MG63 (cell line): ENCODE results near the gene KLHL5. TPM values are rescaled to one million over a fixed set of nuclear protein-coding genes. Genes with fewer than 3 reads are reported as not detected.
A peak's percentile ranks its signal among the peaks of the same experiment; 100 is the strongest.

Experiments used
- DNase-seq: peaks from one replicate; pipeline ENCODE4 v3.0.0-alpha.2; 2020
- H3K27me3 ChIP-seq: fragments of 250-450 bp; sonication (Bioruptor Pico); 2 replicates; pipeline ENCODE4 v1.5.1; 2020; ENCODE audit warnings: mild to moderate bottlenecking, moderate library complexity
- H3K36me3 ChIP-seq: fragments of 250-450 bp; sonication (Bioruptor Pico); 2 replicates; pipeline ENCODE4 v1.5.1; 2020; ENCODE audit warnings: mild to moderate bottlenecking, moderate library complexity
- H3K4me3 ChIP-seq: fragments of 250-450 bp; sonication (Bioruptor Pico); 2 replicates; pipeline ENCODE4 v1.5.1; 2020; ENCODE audit warnings: mild to moderate bottlenecking, moderate library complexity
- H3K9me3 ChIP-seq: fragments of 250-450 bp; sonication (Bioruptor Pico); 2 replicates; pipeline ENCODE4 v1.5.1; 2020; ENCODE audit warnings: mild to moderate bottlenecking, moderate library complexity
- total RNA-seq: library from RNA; depleted of rRNA; stranded (reverse); fragments of >200 nt; shearing (Covaris generic); gene quantifications from 2 replicates; pipeline ENCODE4 v1.2.3, GENCODE V29; 2014; ENCODE audit warnings: low replicate concordance

The KLHL5 gene
- total RNA-seq, 1 experiment from 2014 or later, result 50.8 TPM

DNA sequence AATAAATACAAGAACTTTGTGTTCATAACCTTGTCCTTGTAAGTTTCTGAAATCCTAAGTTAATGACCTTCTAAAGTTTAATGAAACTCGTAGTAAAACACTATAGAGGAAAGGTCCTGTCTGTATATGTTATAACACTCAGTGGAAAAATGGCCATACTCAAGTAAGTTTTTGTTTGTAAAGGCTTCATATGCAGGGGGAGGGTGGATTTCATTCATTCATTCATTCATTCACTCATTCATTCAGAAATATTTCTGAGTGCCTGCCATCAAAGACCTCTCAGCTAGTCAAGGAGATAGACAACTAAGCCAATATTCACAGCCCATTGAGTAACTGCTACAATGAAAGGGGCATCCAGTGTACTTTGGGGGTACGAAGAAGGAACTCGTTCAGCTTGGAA is 22.9 kb upstream of the KLHL5 start:
- Histone ChIP-seq H3K4me3 (no peak overlapping the region), H3K9me3 (no peaks in the 10 kb centered on the region), H3K36me3 (no peaks in the 10 kb centered on the region), H3K27me3 (no peaks in the 10 kb centered on the region)
- DNase-seq, result no peak

DNA sequence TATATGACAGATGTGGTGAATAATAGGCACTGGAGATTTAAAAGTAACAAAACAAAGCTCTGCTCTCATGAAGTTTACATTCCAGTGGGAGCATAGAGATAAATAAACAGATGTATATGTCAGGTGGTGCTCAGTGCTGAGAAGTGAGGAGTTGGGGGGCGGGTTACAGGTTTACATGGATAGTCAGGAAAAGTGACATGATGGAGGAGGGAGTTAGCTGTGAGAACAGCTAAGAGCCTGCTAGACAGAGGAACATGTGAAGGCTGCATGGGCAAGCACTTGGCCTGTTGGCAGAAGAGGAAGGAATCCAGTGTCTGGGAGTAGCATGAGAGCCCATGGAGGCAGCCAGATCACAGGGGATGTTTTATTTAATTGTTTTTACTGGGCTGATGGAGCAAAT is 19.7 kb upstream of the KLHL5 start:
- DNase-seq, result peak; percentile 31

DNA sequence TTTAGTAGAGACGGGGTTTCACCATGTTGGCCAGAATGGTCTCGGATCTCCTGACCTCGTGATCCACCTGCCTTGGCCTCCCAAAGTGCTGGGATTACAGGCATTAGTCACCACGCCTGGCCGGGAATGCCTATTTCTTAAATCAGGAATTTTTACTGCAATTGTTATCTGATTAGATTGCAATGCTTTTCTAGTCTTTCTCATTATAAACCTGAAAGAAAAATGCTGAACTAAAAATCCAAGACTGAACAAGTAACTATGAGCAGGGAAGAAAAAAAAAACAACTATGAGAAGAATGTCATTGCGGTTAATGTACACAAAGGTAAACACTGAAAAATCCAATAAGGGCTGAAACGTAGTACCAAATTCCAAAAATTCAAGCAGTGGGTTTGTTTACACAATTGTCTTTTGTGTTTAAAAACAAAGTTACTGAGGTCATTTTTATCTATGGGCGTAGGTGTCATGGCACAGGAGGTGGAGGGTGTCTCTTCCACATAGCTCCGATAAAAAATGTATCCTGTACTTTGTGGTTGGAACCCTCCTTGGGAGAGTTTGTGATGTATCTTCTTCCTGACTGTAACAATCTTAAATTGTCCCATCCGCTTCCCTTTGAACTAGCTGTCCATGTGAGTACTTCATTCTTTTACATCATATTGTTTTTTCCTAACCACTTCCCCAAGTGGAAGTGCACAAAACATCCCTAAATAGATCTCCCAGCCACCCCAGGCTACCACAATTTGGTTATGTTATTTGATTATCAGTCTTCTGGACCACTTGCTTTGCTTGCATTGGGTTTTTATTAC is 18.8 kb upstream of the KLHL5 start:
- DNase-seq, result peak; percentile 39
- Histone ChIP-seq H3K9me3 (no peaks in the 10 kb centered on the region), H3K27me3 (no peaks in the 10 kb centered on the region), H3K36me3 (no peaks in the 10 kb centered on the region), H3K4me3 (peak overlapping the region; percentile 53)

More for the DNA sequence above, 19.7 kb upstream of the KLHL5 start:
- no peak overlapping the region for H3K4me3 ChIP-seq
- H3K27me3 ChIP-seq, result no peaks in the 10 kb centered on the region
- no peaks in the 10 kb centered on the region for H3K36me3 ChIP-seq
- H3K9me3 ChIP-seq, result no peaks in the 10 kb centered on the region

DNA sequence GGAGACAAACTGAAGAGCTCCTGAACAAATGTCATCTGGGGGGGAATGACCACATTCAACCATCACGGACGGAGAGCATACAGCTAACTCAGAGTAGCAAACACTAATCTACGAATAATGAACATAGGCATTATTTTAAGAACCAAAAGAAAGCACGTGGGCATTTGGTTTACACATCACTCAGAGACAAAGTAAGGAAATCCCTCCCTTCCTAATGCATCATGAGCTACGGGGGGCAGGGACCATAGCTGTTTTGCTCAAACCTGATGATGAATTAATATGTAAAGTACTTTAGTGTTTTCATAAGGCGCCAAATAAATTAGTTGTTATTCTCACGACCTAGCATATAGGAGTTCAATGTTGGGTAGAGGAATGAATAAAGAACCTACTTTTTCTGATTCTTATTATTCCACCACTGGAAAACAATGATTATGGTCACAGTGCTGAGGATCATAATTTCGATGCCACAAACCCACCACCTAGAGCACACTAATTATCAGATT is 18.1 kb upstream of the KLHL5 start:
- DNase-seq, result no peak
- Histone ChIP-seq H3K36me3 (no peaks in the 10 kb centered on the region), H3K9me3 (no peaks in the 10 kb centered on the region), H3K4me3 (peak overlapping the region; percentile 53), H3K27me3 (no peaks in the 10 kb centered on the region)

DNA sequence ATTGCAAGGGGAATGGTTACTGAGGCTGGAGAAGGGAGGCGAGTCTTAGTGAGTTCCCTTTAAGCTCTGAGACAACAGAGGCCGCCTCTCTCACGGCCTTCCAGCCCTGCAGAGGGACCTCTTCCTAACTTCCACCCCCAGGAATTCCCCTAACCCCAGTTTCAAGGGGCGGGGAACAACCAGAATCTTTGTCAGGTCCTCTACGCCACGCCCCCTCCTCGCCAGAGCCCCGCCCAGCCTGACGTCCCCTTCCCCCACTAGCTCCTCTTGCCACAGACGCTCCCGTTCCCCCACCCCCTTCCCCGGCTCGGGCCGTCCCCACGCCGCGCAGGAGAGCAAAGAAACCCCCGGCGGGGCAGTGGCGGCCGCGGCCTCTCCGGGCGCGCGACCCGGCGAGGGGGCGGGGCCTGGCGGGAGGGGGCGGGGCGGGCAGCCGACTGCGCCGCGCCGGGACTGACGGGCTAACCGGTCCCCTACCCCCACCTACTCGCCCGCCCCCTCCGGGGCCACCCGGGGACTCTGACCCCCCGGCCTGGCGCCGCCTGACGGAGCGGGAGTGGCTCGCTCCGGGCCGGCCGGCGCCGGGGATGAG is 17.6 kb upstream of the KLHL5 start:
- peak overlapping the region; percentile 53 for H3K4me3 ChIP-seq
- no peaks in the 10 kb centered on the region for H3K9me3 ChIP-seq
- DNase-seq, result peak; percentile 88
- no peaks in the 10 kb centered on the region for H3K36me3 ChIP-seq
- H3K27me3 ChIP-seq, result no peaks in the 10 kb centered on the region

DNA sequence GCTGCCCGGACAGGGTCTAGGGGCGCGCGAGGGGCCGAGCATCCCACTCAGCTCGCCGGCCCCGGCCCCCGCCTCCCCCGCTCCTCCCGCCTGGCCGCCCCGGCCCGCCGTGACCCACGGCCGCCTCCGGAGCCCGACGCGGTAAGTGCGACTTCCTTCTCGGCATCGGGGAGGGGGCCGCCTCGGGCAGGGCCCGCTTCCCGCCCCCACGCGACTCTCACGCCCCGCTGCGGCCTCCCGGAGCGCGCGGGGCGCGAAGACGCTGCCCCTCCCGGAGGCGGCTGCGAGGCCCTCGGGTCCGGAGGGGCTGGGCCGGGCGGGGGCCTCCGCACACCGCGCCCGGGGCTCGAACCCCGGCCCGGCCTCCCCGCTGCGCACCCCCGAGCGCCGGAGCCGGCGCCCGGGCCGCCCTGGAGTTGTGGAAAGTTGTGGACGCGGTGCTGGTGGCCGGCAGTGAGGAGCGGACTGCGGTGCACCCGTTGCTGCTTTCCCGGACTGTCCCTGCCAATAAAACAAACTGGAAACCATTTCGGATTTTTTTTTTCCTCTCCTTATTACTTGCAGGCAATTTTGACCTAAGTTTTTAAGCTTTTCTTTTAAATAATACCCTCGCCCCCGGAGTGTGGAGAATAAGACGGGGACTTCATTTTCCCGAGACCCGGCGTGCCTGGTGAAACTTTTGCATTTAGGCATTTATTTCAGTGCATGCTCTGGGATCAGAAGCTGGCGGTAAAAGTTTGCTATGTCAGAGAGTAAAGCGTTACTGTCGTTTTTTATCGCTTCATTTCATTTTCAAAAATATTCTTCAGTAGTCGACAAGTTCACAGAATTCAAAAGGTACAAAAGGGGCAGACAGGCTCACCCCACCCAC is 16.8 kb upstream of the KLHL5 start:
- Histone ChIP-seq H3K36me3 (no peaks in the 10 kb centered on the region; the same call in 1 of the 2 replicates), H3K27me3 (no peaks in the 10 kb centered on the region), H3K4me3 (peak overlapping the region; percentile 53), H3K9me3 (no peaks in the 10 kb centered on the region)
- peak; percentile 28 for DNase-seq

DNA sequence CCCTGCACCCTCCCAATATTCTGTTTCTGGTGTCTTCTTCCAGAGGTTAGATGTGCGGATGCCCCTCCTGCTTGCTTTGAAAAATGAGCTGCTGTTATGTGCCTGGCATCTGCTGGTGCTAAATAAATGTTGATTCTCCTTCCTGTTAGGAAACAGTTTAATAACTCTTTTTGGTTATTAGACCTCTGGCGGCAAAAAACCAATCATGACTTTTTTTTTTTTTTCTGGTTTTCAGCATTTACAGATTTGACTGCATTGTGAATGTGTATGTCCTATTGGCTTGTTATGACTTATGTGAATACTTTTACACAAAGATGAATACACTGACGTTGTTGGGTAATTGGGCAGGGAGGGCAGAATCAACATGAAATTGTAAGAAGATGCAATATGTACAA is 16.2 kb upstream of the KLHL5 start:
- no peaks in the 10 kb centered on the region for H3K27me3 ChIP-seq
- no peaks in the 10 kb centered on the region for H3K9me3 ChIP-seq
- no peaks in the 10 kb centered on the region; the same call in 1 of the 2 replicates for H3K36me3 ChIP-seq
- no peak for DNase-seq
- peak overlapping the region; percentile 53 for H3K4me3 ChIP-seq

DNA sequence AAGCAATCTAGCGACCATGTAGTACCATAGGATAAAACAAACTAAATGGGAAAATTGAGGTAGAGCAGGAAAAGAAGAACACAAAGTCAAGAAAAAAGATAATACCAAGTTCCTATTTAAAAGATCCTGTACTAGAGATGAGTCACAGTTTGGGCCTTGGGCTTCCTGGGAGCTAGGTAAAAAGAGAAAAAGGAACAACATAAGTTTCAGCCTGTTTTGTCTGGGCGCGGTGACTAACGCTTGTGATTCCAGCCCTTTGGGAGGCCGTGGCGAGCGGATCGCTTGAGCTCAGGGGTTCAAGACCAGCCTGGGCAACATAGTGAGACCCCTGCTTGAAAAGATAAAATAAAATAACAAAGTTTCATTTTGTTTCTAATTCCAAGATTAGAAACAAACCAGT is 15.8 kb upstream of the KLHL5 start:
- Histone ChIP-seq H3K36me3 (no peaks in the 10 kb centered on the region; the same call in 1 of the 2 replicates), H3K9me3 (no peaks in the 10 kb centered on the region), H3K27me3 (no peaks in the 10 kb centered on the region), H3K4me3 (peak overlapping the region; percentile 53)
- no peak for DNase-seq

DNA sequence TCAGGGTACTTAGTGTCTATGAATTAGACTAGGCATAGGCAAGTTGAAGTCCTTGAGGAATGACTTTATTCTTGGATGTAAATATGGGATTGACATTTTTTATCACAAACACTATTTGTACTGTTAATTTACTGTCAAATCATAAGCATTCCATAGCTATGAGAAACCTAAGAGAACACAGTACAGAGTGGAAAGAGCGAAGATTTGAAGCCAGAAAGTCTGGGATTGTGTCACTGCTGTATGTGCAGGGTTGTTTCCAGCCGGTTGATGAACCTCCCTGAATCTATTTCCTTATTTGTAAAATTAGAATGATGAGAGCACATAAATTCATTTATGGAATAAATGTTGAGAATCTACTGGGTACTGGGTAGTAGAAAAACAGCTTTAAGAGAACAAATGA is 14.4 kb upstream of the KLHL5 start:
- DNase-seq, result no peak
- Histone ChIP-seq H3K27me3 (no peaks in the 10 kb centered on the region), H3K36me3 (no peaks in the 10 kb centered on the region; the same call in 1 of the 2 replicates), H3K4me3 (no peak overlapping the region), H3K9me3 (no peaks in the 10 kb centered on the region)

DNA sequence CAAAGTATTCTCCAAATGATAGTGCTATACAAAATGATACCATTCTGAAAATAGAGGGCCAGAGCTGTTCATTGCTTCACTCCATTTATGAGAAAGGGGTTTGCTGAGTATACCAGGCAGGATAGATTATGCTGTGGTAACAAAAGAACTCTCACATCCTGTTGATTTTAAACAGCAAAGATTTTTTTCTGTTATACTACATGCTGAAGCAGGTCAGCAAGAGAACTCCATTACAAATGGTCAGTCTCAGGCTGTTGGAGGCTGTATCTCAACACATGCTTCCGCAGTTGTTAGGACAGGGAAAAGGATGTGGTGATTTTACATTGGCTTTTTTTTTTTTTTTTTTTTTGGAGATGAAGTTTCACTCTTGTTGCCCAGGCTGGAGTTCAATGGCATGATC is 13.7 kb upstream of the KLHL5 start:
- DNase-seq, result no peak
- Histone ChIP-seq H3K4me3 (no peak overlapping the region), H3K27me3 (no peaks in the 10 kb centered on the region), H3K9me3 (no peaks in the 10 kb centered on the region), H3K36me3 (no peaks in the 10 kb centered on the region; the same call in 1 of the 2 replicates)

DNA sequence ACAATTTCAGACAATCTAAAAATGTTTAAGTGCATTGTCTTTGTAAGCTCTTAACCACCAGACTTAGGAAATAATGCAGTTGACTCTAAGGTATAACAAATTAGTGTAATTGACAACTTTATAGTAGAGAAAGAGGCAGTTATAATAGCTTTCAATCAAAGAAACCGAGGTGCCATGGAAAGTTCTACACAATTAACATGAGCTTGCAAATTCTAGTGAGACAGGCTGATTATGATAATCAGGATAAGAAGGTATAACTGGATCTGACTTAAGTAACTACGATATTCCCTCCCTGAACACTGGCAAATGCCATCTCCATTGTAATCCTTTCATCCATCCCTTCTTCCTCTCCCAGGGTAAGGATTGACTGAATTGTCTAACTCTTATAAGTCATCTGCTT is 11.4 kb upstream of the KLHL5 start:
- no peaks in the 10 kb centered on the region for H3K27me3 ChIP-seq
- H3K4me3 ChIP-seq, result no peak overlapping the region
- no peaks in the 10 kb centered on the region; the same call in 1 of the 2 replicates for H3K36me3 ChIP-seq
- no peaks in the 10 kb centered on the region for H3K9me3 ChIP-seq
- DNase-seq, result no peak

DNA sequence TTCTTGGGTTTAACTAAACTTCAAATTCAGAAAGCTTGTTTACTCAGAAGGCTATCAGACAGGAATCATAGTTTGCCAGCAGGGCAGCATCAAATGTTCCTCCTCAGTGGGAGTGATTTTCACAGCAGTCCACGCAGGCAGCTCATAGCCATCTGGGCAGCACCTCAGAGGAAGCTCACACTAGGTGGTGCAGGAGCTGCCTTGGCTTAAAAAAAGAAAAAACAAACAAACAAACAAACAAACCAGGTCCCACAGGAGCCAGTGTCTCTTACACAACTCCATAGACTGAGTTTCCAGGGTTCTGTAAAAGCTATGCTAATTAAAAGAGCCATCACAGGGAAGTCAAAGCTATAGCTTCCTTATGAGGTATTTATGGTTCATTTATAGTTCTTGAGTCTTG is 10.5 kb upstream of the KLHL5 start:
- DNase-seq, result no peak
- Histone ChIP-seq H3K9me3 (no peaks in the 10 kb centered on the region), H3K4me3 (no peak overlapping the region), H3K36me3 (no peaks in the 10 kb centered on the region; the same call in 1 of the 2 replicates), H3K27me3 (no peaks in the 10 kb centered on the region)

DNA sequence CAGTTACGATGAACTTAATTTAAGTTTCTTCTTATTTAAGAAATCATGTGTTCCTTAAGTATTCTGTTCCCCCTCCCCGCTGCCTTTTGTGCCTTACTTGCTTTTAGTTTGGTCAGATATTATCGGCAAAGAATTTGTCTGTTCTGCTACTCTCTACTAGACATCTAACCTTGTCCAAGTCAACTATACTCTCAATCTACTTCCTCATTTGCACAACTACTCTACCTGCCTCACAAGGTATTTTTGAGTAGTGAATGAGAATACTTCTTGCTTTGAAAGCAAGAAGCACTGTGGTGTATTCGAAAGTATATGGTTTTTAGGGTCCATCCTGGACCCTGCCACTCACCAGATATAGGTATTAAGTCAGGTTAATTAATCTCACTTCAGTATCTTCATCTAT is 8.0 kb upstream of the KLHL5 start:
- H3K4me3 ChIP-seq, result no peak overlapping the region
- DNase-seq, result no peak
- H3K27me3 ChIP-seq, result no peaks in the 10 kb centered on the region
- no peaks in the 10 kb centered on the region; the same call in 1 of the 2 replicates for H3K36me3 ChIP-seq
- H3K9me3 ChIP-seq, result no peaks in the 10 kb centered on the region

DNA sequence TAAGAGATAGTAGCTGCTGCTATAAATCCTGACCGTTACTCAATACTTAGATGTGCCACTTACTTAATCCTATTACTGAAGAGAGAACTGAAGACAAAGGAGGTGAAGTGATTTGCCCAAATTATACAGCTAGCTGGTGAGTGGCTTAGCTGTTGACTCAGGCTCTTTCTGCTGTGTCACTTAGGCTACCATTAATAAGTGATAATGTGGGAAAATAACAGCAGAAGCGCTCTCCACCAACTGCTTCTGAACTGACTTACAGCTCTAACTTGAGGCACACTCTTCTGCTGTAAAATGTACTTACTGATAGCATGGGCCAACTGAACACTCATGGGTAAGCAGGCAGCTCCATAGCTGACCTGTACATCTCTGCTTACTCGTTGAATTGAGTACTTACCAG is 7.5 kb upstream of the KLHL5 start:
- no peaks in the 10 kb centered on the region; the same call in 1 of the 2 replicates for H3K36me3 ChIP-seq
- DNase-seq, result no peak
- no peaks in the 10 kb centered on the region for H3K27me3 ChIP-seq
- H3K4me3 ChIP-seq, result no peak overlapping the region
- no peaks in the 10 kb centered on the region for H3K9me3 ChIP-seq

DNA sequence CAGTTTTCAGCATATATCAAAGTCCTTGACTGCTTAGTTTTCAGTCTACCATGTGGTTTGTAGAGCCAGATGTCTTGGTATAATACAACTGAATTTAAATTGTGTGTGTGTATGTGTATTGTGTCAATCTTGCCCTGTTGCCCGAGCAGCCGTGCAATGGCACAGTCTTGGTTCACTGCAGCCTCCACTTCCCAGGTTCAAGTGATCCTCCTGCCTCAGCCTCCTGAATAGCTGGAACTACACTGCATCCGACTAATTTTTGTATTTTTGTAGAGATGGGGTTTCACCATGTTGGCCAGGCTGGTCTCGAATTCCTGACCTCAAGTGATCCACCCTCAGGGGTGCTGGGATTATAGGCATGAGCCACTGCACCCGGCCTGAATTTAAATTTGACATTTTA is 6.0 kb upstream of the KLHL5 start:
- DNase-seq, result no peak
- H3K9me3 ChIP-seq, result no peaks in the 10 kb centered on the region
- no peaks in the 10 kb centered on the region for H3K27me3 ChIP-seq
- no peaks in the 10 kb centered on the region for H3K36me3 ChIP-seq
- H3K4me3 ChIP-seq, result no peak overlapping the region

DNA sequence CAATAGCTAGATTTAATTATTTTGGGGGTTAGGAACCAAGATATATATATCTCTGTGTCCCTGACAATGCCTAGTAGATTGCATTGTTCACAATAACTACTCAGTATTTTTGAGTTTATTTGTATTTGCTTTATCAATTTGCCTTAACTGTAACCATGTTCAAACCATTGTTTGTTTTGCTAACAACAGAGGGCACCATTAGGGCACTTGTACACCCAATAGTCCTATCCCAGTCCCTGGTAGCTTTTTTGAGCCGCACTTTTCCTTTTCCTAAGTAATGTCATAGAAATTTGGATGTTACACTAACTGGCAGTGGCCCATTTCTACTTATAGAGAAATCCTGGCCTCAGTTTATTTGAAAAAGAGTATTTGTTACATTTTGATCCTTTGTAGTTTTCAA is 575 bp upstream of the KLHL5 start:
- no peaks in the 10 kb centered on the region for H3K9me3 ChIP-seq
- H3K27me3 ChIP-seq, result no peaks in the 10 kb centered on the region
- H3K4me3 ChIP-seq, result no peak overlapping the region
- DNase-seq, result no peak
- no peaks in the 10 kb centered on the region for H3K36me3 ChIP-seq

DNA sequence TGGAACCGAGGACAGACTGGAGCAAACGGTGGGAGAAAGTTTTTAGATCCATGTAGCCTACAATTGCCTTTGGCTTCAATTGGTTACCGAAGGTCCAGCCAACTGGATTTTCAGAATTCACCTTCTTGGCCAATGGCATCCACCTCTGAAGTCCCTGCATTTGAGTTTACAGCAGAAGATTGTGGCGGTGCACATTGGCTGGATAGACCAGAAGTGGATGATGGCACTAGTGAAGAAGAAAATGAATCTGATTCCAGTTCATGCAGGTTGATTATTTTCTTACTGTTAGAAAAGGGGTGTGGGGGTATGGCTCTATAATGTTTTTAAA is 702 bp downstream of the KLHL5 start:
- Histone ChIP-seq H3K27me3 (no peaks in the 10 kb centered on the region), H3K4me3 (no peak overlapping the region), H3K36me3 (no peaks in the 10 kb centered on the region), H3K9me3 (no peaks in the 10 kb centered on the region)
- no peak for DNase-seq
